ENCODE measurements around the gene RPS6KA1. TPM values are rescaled to one million over a fixed set of nuclear protein-coding genes. Genes with fewer than 3 reads are reported as not detected.
"Not testable (repeated sequence)": the region's sequence is repeated elsewhere in the genome, so short reads cannot be mapped to it uniquely, and the experiment has no call there.

The RPS6KA1 gene
- total and polyA plus RNA-seq, 7 donors: 0.88 to 3.0 (median 2.5) TPM

- Histone ChIP-seq H3K4me1 (no peaks in the 10 kb centered on the region), H3K27me3 (ENCODE audit: insufficient read depth in 3 of 3, low read length in 2 of 3) (no peaks in the 10 kb centered on the region), H3K36me3 (ENCODE audit: insufficient read depth in 1 of 2, low read depth in 1 of 2) (no peaks in the 10 kb centered on the region), H3K4me3 (peak overlapping the region; percentile 70), H3K27ac (peak overlapping the region; percentile 70), H3K9me3 (no peaks in the 10 kb centered on the region)
- DNase-seq: peak; percentile 90 to 92
- intact Hi-C loops (cut with DNase I): no loop called here
- peak; percentile 83 to 92 (median 88) for ATAC-seq
- TF ChIP-seq CTCF (IDR thresholded peaks at IDR 0.05): no peak
- WGBS, 3 donors: 0 to 1% (median 1%) methylated on average over 45 to 74 of the region's 74 CpGs
Observed at GRCh38 chr1:26500488-26501175, 28.9 kb upstream of the RPS6KA1 start.

GRCh38 chr1:26510711-26511110, 18.9 kb upstream of the RPS6KA1 start:
- 65 to 71% (median 69%) methylated on average over 2 of the region's 2 CpGs for WGBS, 3 donors
- H3K27ac ChIP-seq; H3K27me3 ChIP-seq (ENCODE audit: insufficient read depth in 3 of 3, low read length in 2 of 3); H3K36me3 ChIP-seq (ENCODE audit: insufficient read depth in 1 of 2, low read depth in 1 of 2); ATAC-seq; H3K4me1 ChIP-seq; H3K9me3 ChIP-seq; H3K4me3 ChIP-seq; intact Hi-C loops (cut with DNase I); DNase-seq: not testable (repeated sequence)

GRCh38 chr1:26515836-26516235, 13.7 kb upstream of the RPS6KA1 start:
- H3K27ac ChIP-seq; H3K4me3 ChIP-seq; H3K9me3 ChIP-seq; H3K36me3 ChIP-seq (ENCODE audit: insufficient read depth in 1 of 2, low read depth in 1 of 2); intact Hi-C loops (cut with DNase I); H3K27me3 ChIP-seq (ENCODE audit: insufficient read depth in 3 of 3, low read length in 2 of 3); ATAC-seq; H3K4me1 ChIP-seq; DNase-seq: not testable (repeated sequence)
- 80 to 91% (median 82%) methylated on average over 4 of the region's 4 CpGs for whole genome bisulfite sequencing, 3 donors

- TF ChIP-seq CTCF (IDR thresholded peaks at IDR 0.05): no peak
- no peaks in the 10 kb centered on the region for H3K27me3 ChIP-seq (ENCODE audit: insufficient read depth in 3 of 3, low read length in 2 of 3)
- no peak overlapping the region for H3K4me3 ChIP-seq
- no peaks in the 10 kb centered on the region for H3K4me1 ChIP-seq
- intact Hi-C loops (cut with DNase I): no loop called here
- DNase-seq (no peak), ATAC-seq (no peak)
- WGBS, 3 donors: 59 to 75% (median 70%) methylated on average over 4 of the region's 4 CpGs
- H3K27ac ChIP-seq: no peak overlapping the region
- H3K36me3 ChIP-seq (ENCODE audit: insufficient read depth in 1 of 2, low read depth in 1 of 2): no peaks in the 10 kb centered on the region
- no peaks in the 10 kb centered on the region for H3K9me3 ChIP-seq
Observed at GRCh38 chr1:26516987-26517765, 12.4 kb upstream of the RPS6KA1 start.

- Histone ChIP-seq H3K9me3 (no peaks in the 10 kb centered on the region), H3K4me1 (no peaks in the 10 kb centered on the region), H3K36me3 (ENCODE audit: insufficient read depth in 1 of 2, low read depth in 1 of 2) (no peaks in the 10 kb centered on the region), H3K27ac (no peak overlapping the region), H3K4me3 (no peak overlapping the region), H3K27me3 (ENCODE audit: insufficient read depth in 3 of 3, low read length in 2 of 3) (no peaks in the 10 kb centered on the region)
- TF ChIP-seq CTCF (IDR thresholded peaks at IDR 0.05): no peak
- 84 to 89% (median 86%) methylated on average over 1 of the region's 1 CpG for WGBS, 3 donors
- ATAC-seq (no peak), DNase-seq (no peak)
- intact Hi-C loops (cut with DNase I): no loop called here
Observed at GRCh38 chr1:26517766-26518049, 11.9 kb upstream of the RPS6KA1 start.

Data from psoas muscle (tissue), 8 donors.